HEK293 (cell line): ENCODE measurements around the gene ZNF688.
A peak's percentile ranks its signal among the peaks of the same experiment; 100 is the strongest.

Experiments used
- CTCF ChIA-PET: fragments of 350-600 bp; formaldehyde crosslinking; extraction: SDS; loops from one replicate; lab custom pipeline; 2021; ENCODE audit warnings: antibody characterized with exemption; lab: Yijun Ruan, JAX
- POLR2A ChIA-PET: fragments of 300-600 bp; formaldehyde crosslinking; extraction: SDS; loops from one replicate; lab custom pipeline; 2020; ENCODE audit warnings: antibody characterized with exemption, inconsistent platforms; lab: Yijun Ruan, JAX
- H3K27ac ChIP-seq: fragments of 200-500 bp; sonication (Bioruptor generic); 2 replicates; pipeline ENCODE4 v1.5.1; 2014; ENCODE audit warnings: low read depth, low read length, control low read depth, inconsistent platforms; ENCODE audit errors: extremely low read depth
- H3K36me3 ChIP-seq, 2 experiments: fragments of 200-500 bp in 1 of 2; sonication (Bioruptor generic) in 1 of 2; 1 replicate in 1 of 2; 2 replicates in 1 of 2; pipeline ENCODE4 v1.5.1; 2014 to 2017; ENCODE audit warnings: inconsistent platforms in 2 of 2, low read length in 2 of 2; ENCODE audit not compliant: control insufficient read depth in 2 of 2, insufficient read depth in 1 of 2
- H3K4me1 ChIP-seq: fragments of 200-500 bp; sonication (Bioruptor generic); 2 replicates; pipeline ENCODE4 v1.5.1; 2014; ENCODE audit warnings: mild to moderate bottlenecking, low read length, inconsistent platforms; ENCODE audit not compliant: control insufficient read depth, insufficient read depth
- H3K4me3 ChIP-seq: 2 replicates; pipeline ENCODE4 v1.5.1; 2011; ENCODE audit warnings: low read depth, mild to moderate bottlenecking, control low read depth, low read length, moderate library complexity
- H3K9me3 ChIP-seq: fragments of 200-500 bp; sonication (Bioruptor generic); 2 replicates; pipeline ENCODE4 v1.5.1; 2014; ENCODE audit warnings: low read depth, low read length, inconsistent platforms; ENCODE audit not compliant: control insufficient read depth, insufficient read depth
- FEZF1 ChIP-seq: fragments of 450-650 bp; formaldehyde crosslinking; IDR thresholded peaks from 2 replicates; pipeline ENCODE4 v1.5.1; 2016; ENCODE audit warnings: missing biosample characterization, missing genetic modification characterization
- KLF1 ChIP-seq: fragments of 450-650 bp; formaldehyde crosslinking; IDR thresholded peaks from 2 replicates; pipeline ENCODE4 v1.5.1; 2016; ENCODE audit warnings: missing biosample characterization, missing genetic modification characterization
- MZF1 ChIP-seq: fragments of 450-650 bp; formaldehyde crosslinking; IDR thresholded peaks from 2 replicates; pipeline ENCODE4 v1.5.1; 2017; ENCODE audit warnings: missing biosample characterization, missing genetic modification characterization, borderline replicate concordance
- OVOL3 ChIP-seq: fragments of 450-650 bp; formaldehyde crosslinking; IDR thresholded peaks from 2 replicates; pipeline ENCODE4 v1.5.1; 2016; ENCODE audit warnings: missing biosample characterization, missing genetic modification characterization
- RBAK ChIP-seq: fragments of 450-650 bp; formaldehyde crosslinking; IDR thresholded peaks from 2 replicates; pipeline ENCODE4 v1.5.1; 2016; ENCODE audit warnings: missing biosample characterization, missing genetic modification characterization
- SETDB1 ChIP-seq: IDR thresholded peaks from one replicate; pipeline ENCODE4 v1.6.1; 2017; ENCODE audit warnings: mild to moderate bottlenecking, low read length, moderate library complexity, mixed read lengths; ENCODE audit not compliant: insufficient read length
- SP2 ChIP-seq: fragments of 450-650 bp; formaldehyde crosslinking; IDR thresholded peaks from 2 replicates; pipeline ENCODE4 v1.5.1; 2016; ENCODE audit warnings: missing biosample characterization, missing genetic modification characterization
- ZBTB48 ChIP-seq: fragments of 450-650 bp; formaldehyde crosslinking; IDR thresholded peaks from 2 replicates; pipeline ENCODE4 v1.5.1; 2016; ENCODE audit warnings: missing biosample characterization, missing genetic modification characterization
- ZFP69B ChIP-seq: fragments of 450-650 bp; formaldehyde crosslinking; IDR thresholded peaks from 2 replicates; pipeline ENCODE4 v1.5.1; 2016; ENCODE audit warnings: missing biosample characterization, missing genetic modification characterization
- ZNF121 ChIP-seq: fragments of 450-650 bp; formaldehyde crosslinking; IDR thresholded peaks from 2 replicates; pipeline ENCODE4 v1.5.1; 2016; ENCODE audit warnings: missing biosample characterization, missing genetic modification characterization
- ZNF155 ChIP-seq: fragments of 450-650 bp; formaldehyde crosslinking; IDR thresholded peaks from 2 replicates; pipeline ENCODE4 v1.5.1; 2016; ENCODE audit warnings: missing biosample characterization, missing genetic modification characterization
- ZNF184 ChIP-seq: fragments of 450-650 bp; IDR thresholded peaks from 2 replicates; pipeline ENCODE4 v1.5.1; 2018; ENCODE audit warnings: missing biosample characterization, mild to moderate bottlenecking, missing genetic modification characterization
- ZNF391 ChIP-seq: fragments of 450-650 bp; formaldehyde crosslinking; IDR thresholded peaks from 2 replicates; pipeline ENCODE4 v1.5.1; 2016; ENCODE audit warnings: low read depth, missing biosample characterization, missing genetic modification characterization, borderline replicate concordance
- ZNF560 ChIP-seq: fragments of 450-650 bp; formaldehyde crosslinking; IDR thresholded peaks from 2 replicates; pipeline ENCODE4 v1.5.1; 2017; ENCODE audit warnings: missing biosample characterization, missing genetic modification characterization, borderline replicate concordance
- ZNF600 ChIP-seq: fragments of 450-650 bp; formaldehyde crosslinking; IDR thresholded peaks from 2 replicates; pipeline ENCODE4 v1.5.1; 2016; ENCODE audit warnings: missing biosample characterization, missing genetic modification characterization
- ZNF768 ChIP-seq: fragments of 450-650 bp; formaldehyde crosslinking; IDR thresholded peaks from 2 replicates; pipeline ENCODE4 v1.5.1; 2018; ENCODE audit warnings: missing biosample characterization, mild to moderate bottlenecking, missing genetic modification characterization
- ZNF792 ChIP-seq: fragments of 450-650 bp; formaldehyde crosslinking; IDR thresholded peaks from 2 replicates; pipeline ENCODE4 v1.5.1; 2016; ENCODE audit warnings: missing biosample characterization, missing genetic modification characterization
- ZNF830 ChIP-seq: fragments of 450-650 bp; IDR thresholded peaks from 2 replicates; pipeline ENCODE4 v1.5.0; 2018; ENCODE audit warnings: missing biosample characterization, missing genetic modification characterization, low read depth, mild to moderate bottlenecking, moderate library complexity
- ZNF837 ChIP-seq: fragments of 450-650 bp; formaldehyde crosslinking; IDR thresholded peaks from 2 replicates; pipeline ENCODE4 v1.5.1; 2016; ENCODE audit warnings: missing biosample characterization, missing genetic modification characterization
- ZSCAN16 ChIP-seq: fragments of 450-650 bp; formaldehyde crosslinking; IDR thresholded peaks from 2 replicates; pipeline ENCODE4 v1.5.1; 2016; ENCODE audit warnings: missing biosample characterization, missing genetic modification characterization
- TF ChIP-seq, protein P1 (sequence below): fragments of 450-650 bp; formaldehyde crosslinking; IDR thresholded peaks from 2 replicates; pipeline ENCODE4 v1.5.1; 2016; ENCODE audit warnings: missing biosample characterization, missing genetic modification characterization
- TF ChIP-seq, protein P2 (sequence below): fragments of 450-650 bp; formaldehyde crosslinking; conservative IDR thresholded peaks from 2 replicates; pipeline ENCODE4 v1.5.1; 2016; ENCODE audit warnings: low read depth, missing biosample characterization, missing genetic modification characterization
- TF ChIP-seq, protein P3 (sequence below): fragments of 450-650 bp; formaldehyde crosslinking; IDR thresholded peaks from 2 replicates; pipeline ENCODE4 v1.5.1; 2016; ENCODE audit warnings: missing biosample characterization, missing genetic modification characterization, borderline replicate concordance

Gene ZNF688

DNA sequence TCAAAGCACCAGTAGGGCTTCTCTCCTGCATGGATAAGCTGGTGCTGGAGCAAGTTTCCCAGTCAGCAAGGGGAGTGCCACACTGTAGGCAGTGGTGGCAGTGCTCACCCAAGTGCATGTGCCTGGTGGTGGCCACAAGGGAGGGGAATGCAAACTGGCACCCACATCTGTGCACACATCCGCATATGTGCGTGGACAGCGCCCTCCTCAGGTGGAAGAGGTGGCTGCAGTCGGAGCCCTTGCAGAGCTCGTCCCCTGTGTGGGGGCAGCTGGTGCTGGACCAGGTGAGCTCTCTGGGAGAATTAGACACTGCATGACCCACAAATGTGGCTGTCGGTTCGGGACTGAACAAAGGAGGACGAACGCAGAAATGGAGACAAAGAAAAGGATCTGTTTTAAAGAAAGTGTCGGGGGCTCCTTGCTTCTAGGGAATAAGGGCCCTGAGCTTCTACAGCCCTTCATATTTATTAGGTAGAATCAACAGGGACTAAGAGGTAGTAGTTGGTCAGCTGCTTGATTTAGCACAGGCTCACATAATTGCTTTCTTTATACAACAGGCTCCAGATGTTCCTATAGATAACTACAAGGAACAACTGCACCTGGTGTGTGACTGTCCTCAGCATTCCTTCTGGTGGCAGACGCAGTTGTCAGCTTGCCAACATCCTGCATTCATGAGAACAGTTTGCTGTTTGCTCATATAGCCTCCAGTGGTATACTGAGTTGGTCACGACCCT lies 44.0 kb upstream of the ZNF688 start (continued):
- TF ChIP-seq MZF1 (tag by site-specific recombination), result peak; percentile 27; the same call in 1 of the 2 replicates
- TF ChIP-seq, protein P1, sequence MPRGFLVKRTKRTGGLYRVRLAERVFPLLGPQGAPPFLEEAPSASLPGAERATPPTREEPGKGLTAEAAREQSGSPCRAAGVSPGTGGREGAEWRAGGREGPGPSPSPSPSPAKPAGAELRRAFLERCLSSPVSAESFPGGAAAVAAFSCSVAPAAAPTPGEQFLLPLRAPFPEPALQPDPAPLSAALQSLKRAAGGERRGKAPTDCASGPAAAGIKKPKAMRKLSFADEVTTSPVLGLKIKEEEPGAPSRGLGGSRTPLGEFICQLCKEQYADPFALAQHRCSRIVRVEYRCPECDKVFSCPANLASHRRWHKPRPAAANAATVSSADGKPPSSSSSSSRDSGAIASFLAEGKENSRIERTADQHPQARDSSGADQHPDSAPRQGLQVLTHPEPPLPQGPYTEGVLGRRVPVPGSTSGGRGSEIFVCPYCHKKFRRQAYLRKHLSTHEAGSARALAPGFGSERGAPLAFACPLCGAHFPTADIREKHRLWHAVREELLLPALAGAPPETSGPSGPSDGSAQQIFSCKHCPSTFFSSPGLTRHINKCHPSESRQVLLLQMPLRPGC (tag by site-specific recombination), result 0 out of 2 replicates have a peak, but pooled peaks have one; percentile 17
- TF ChIP-seq, all 188 proteins: peak for 18

- Histone ChIP-seq H3K4me3 (peak within 1 kb of the TSS; percentile 81), H3K36me3 (peaks cover 30 to 37% of the 10 kb centered on the region in 2 experiments; a peak in 2 of 3 replicates), H3K9me3 (no peaks in the 10 kb centered on the region), H3K4me1 (no peaks in the 10 kb centered on the region), H3K27ac (peak within 1 kb of the TSS; percentile 96)
- ChIA-PET CTCF (interaction anchor here (0.6 to 2.3 kb wide), 5 partner anchors 19 to 475 kb away, joined by 3 to 10 read pairs (median 4); no protein-coding TSS in a partner anchor), POLR2A (interaction anchor here (0.5 to 2.6 kb wide), 32 partner anchors 8 to 557 kb away, joined by 3 to 18 read pairs (median 6); partner anchors contain the start of genes DCTPP1, FBRS, PRR14 and SEPHS2)
- TF ChIP-seq ZNF121 (peak; percentile 51; the same call in 1 of the 2 replicates), ZNF391 (tag by site-specific recombination) (peak; percentile 72; the same call in 1 of the 2 replicates), ZBTB48 (tag by site-specific recombination) (peak; percentile 92), ZNF155 (no peak), ZNF830 (tag by site-specific recombination) (no peak), ZSCAN16 (tag by site-specific recombination) (no peak), ZNF837 (tag by site-specific recombination) (no peak), RBAK (no peak), SETDB1 (no peak), FEZF1 (tag by site-specific recombination) (peak; percentile 98), SP2 (peak; percentile 99), OVOL3 (peak; percentile 100), ZNF768 (tag by site-specific recombination) (0 out of 2 replicates have a peak, but pooled peaks have one; percentile 25), ZNF184 (tag by site-specific recombination) (peak; percentile 8; the same call in 1 of the 2 replicates), ZNF792 (tag by site-specific recombination) (peak; percentile 75), ZFP69B (tag by site-specific recombination) (peak; percentile 40; the same call in 1 of the 2 replicates), ZNF560 (tag by site-specific recombination) (no peak), KLF1 (tag by site-specific recombination) (0 out of 2 replicates have a peak, but pooled peaks have one; percentile 58), ZNF600 (tag by site-specific recombination) (no peak)
- TF ChIP-seq, protein P2, sequence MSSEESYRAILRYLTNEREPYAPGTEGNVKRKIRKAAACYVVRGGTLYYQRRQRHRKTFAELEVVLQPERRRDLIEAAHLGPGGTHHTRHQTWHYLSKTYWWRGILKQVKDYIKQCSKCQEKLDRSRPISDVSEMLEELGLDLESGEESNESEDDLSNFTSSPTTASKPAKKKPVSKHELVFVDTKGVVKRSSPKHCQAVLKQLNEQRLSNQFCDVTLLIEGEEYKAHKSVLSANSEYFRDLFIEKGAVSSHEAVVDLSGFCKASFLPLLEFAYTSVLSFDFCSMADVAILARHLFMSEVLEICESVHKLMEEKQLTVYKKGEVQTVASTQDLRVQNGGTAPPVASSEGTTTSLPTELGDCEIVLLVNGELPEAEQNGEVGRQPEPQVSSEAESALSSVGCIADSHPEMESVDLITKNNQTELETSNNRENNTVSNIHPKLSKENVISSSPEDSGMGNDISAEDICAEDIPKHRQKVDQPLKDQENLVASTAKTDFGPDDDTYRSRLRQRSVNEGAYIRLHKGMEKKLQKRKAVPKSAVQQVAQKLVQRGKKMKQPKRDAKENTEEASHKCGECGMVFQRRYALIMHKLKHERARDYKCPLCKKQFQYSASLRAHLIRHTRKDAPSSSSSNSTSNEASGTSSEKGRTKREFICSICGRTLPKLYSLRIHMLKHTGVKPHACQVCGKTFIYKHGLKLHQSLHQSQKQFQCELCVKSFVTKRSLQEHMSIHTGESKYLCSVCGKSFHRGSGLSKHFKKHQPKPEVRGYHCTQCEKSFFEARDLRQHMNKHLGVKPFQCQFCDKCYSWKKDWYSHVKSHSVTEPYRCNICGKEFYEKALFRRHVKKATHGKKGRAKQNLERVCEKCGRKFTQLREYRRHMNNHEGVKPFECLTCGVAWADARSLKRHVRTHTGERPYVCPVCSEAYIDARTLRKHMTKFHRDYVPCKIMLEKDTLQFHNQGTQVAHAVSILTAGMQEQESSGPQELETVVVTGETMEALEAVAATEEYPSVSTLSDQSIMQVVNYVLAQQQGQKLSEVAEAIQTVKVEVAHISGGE (tag by site-specific recombination), result peak; percentile 86
- TF ChIP-seq, protein P3, sequence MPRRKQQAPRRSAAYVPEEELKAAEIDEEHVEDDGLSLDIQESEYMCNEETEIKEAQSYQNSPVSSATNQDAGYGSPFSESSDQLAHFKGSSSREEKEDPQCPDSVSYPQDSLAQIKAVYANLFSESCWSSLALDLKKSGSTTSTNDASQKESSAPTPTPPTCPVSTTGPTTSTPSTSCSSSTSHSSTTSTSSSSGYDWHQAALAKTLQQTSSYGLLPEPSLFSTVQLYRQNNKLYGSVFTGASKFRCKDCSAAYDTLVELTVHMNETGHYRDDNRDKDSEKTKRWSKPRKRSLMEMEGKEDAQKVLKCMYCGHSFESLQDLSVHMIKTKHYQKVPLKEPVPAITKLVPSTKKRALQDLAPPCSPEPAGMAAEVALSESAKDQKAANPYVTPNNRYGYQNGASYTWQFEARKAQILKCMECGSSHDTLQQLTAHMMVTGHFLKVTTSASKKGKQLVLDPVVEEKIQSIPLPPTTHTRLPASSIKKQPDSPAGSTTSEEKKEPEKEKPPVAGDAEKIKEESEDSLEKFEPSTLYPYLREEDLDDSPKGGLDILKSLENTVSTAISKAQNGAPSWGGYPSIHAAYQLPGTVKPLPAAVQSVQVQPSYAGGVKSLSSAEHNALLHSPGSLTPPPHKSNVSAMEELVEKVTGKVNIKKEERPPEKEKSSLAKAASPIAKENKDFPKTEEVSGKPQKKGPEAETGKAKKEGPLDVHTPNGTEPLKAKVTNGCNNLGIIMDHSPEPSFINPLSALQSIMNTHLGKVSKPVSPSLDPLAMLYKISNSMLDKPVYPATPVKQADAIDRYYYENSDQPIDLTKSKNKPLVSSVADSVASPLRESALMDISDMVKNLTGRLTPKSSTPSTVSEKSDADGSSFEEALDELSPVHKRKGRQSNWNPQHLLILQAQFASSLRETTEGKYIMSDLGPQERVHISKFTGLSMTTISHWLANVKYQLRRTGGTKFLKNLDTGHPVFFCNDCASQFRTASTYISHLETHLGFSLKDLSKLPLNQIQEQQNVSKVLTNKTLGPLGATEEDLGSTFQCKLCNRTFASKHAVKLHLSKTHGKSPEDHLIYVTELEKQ (tag by site-specific recombination), result no peak
These were observed 38.7 kb upstream of the ZNF688 start, which contains the start of gene ZNF689 for GRCh38 chr16:30609926-30610839. Gene ZNF689, minus strand, starts transcription at chr16:30610389. Its CDS starts 348 bp downstream, at chr16:30610041.
